ENCODE data around the gene RNF130.
"Not testable (repeated sequence)": the region's sequence is repeated elsewhere in the genome, so short reads cannot be mapped to it uniquely, and the experiment has no call there.

Gene RNF130

DNA sequence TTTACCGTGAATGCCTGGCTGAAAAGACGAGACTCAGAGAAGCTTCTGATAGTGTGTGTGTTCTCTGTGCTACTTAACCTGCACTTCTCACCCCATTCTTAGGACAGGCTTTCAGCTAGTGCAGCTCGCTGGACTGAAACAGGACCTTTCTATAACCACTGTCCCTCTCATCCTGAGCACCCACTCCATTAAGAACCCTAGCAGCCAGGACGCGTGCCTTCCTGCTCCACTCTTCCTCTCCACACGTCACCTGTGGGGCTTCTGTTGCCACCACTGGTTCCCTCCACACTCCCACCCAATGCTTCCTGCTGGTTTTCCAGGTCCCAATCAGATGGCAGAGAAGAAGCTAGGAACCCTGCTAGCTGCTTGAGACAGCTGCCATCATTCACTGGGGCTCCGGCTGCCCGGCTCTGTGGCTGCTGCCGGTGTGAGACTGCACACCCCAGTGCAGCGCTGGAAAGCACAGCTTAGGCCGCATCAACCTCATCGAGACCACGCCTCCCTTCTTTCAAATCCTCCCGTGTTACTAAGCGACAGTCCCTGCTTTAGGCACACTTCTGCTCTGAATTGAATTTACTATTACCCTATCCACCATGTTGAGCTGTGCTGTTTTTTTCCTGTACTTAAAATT, 44.0 kb downstream of the RNF130 start:
- DNase-seq (ENCODE audit: extremely low spot score, insufficient read length, low read depth) (no peak), FAIRE-seq (no peak)

DNA sequence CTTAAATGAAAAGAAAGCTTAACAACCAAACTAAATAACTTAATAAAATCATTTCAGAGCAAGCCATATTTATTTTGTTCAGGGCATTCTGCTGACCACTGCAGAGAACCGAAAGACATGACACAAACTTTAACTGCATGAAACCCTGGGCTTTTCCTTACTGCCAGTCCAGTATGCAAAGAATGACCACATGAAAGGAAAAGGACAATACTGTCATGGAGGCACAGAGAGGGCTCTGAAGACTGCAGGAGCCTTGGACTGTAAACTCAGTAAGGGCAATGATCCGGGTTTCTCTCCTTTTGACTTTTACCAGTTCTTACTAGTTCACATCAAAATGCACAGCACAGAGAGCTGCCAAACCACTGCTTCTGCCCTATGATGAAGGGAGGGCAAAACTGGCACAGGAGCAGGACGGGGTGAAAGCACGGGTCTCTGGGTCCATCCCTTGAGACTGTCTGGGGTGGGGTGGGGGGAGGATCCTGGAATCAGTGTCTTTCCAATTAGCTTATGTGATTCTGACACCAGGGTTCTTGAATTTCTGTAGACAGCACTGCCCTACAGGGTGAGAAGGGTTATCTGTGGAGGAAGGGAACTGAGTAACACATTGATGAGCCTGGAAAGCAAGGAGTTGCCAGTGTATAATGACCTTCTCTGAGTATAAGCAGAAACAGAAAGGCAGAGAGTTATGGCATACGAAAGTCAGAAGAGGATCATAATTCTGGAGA, 44.7 kb downstream of the RNF130 start:
- no peak for FAIRE-seq
- DNase-seq (ENCODE audit: extremely low spot score, insufficient read length, low read depth) = no peak

DNA sequence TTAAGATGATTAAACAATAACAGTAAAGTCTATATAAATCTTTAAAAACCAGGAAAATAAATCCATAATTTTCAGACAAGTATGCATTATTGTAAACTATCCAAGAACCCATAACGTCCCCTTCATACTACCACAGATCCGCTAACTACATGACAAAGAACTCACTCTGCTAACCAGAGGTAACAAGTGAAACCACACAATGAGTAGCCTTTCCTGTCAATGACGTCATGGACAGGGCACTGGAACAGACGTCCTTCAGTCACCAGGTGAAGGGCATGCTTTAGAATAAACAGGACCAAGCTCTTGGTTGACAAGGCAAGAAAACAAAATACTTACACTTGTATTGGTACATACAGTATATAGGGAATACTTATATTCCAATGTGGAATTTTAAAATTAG, 45.2 kb downstream of the RNF130 start:
- FAIRE-seq (no peak), DNase-seq (ENCODE audit: extremely low spot score, insufficient read length, low read depth) (no peak)

DNA sequence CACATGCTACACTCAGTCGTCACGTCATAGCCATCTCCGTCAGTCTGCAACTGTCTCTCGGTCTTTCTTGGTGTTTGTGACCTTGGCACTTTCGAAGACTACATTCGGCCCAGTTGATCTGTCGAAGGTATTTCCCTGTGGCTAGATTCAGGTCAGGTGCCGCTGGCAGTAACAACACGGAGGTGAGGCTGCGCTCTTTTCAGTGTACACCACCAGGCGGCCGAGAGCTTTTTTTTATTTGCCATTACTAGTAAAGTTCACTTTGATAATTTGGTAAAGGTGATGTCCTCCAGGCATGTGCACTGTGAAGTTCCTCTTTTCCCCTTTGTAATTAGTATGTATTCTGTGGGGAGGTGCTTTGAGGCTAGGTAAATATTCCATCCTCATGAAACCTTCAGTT, 49.7 kb downstream of the RNF130 start:
- FAIRE-seq (no peak), DNase-seq (ENCODE audit: extremely low spot score, insufficient read length, low read depth) (no peak)

DNA sequence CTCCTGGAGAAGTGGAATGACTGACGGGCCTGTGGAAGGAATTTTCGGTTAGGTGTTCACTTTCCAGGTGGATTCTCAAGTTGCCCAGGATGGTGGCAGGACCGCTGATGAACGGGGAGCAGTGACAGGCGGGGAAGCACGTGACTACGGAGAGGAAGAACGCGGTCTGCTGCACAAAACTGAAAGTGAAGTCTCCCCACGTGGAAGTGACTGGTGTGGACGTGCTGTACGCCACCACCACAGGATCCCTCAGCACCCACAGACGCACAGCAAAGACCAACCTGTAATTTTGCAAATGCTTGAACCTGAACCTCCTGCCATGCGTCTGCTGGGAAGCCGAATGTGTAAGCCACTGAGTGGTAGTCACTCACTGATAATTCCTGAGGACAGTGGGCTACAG, 51.4 kb downstream of the RNF130 start:
- DNase-seq (ENCODE audit: extremely low spot score, insufficient read length, low read depth) (no peak), FAIRE-seq (no peak)

DNA sequence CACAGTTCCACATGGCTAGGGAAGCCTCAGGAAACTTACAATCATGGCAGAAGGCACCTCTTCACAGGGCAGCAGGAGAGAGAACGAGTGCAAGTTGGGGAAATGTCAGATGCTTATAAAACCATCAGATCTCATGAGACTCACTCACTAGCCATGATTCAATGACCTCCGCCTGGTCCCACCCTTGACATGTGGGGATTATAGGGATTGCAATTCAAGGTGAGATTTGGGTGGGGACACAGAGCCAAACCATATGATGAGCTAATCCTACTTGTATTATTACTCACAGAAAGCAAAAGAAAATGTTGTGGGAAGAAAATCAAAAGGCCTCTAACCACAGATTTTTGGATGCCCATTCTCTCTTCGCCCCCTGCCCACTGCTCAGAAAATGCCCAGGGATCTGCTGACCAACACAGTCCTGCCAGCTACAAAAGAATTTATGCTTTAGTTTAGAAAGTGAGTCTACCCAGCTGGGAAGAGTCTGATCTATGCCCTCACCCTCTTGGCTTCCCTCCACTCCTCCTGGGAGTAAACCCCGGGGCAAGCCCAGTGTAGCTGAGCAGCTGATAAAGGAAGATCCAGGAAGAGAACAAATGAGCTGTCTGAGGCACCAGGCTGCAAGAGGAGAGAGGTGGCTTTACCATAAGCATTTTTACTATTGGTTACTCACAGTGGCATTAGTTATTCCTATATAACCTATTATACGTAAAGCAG, 53.1 kb downstream of the RNF130 start:
- no peak for DNase-seq (ENCODE audit: extremely low spot score, insufficient read length, low read depth)
- no peak for FAIRE-seq

DNA sequence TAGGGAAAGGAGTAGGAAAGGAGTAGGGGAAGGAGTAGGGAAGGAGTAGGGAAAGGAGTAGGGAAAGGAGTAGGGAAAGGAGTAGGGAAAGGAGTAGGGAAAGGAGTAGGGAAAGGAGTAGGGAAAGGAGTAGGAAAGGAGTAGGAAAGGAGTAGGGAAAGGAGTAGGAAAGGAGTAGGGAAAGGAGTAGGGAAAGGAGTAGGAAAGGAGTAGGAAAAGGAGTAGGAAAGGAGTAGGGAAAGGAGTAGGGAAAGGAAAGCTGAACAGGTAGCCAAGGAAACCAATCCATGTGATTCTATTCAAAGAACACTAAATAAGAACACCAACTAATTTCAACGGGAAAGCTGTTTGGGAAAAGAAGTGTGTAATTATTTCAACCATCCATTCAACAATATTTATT, 56.0 kb downstream of the RNF130 start:
- FAIRE-seq; DNase-seq (ENCODE audit: extremely low spot score, insufficient read length, low read depth): not testable (repeated sequence)

DNA sequence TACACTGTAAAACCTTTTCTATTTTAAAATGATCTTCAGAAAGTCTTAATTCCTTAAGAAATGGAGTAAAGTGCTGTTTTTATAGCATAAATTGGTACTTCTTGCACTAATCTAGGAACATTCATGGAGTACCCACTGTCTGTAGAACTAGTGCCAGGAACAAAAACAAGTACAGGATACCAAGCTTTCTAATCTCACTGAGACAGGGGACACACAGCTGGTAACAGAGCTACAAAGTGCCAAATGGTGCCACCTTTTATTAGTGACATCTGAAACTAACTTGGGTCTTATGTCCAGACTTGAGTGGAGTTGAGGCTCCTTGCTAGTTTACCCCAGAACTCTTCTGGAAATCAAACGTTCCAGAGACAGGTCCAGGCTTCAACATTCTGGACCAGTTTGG, 57.9 kb downstream of the RNF130 start:
- FAIRE-seq = no peak
- DNase-seq (ENCODE audit: extremely low spot score, insufficient read length, low read depth) = no peak

DNA sequence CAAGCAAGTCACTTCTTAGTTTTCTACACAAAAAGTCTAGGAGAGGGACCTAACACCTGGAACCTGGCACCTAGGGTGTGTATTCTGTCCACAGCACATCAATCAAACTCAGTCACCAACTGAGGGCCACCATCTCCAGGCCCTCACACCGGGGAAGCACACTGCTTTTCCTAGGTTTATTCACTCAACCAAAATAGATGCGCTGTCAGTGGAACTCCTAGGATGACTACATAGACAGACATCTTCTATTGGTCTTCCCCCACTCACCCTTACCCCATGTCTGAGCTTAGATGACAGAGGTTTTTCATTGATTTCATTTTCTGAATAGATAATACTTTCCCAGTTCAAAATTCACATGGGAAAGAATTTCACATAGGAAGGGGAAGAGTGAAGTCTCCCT, 59.2 kb downstream of the RNF130 start:
- no peak for FAIRE-seq
- DNase-seq (ENCODE audit: extremely low spot score, insufficient read length, low read depth) = no peak

DNA sequence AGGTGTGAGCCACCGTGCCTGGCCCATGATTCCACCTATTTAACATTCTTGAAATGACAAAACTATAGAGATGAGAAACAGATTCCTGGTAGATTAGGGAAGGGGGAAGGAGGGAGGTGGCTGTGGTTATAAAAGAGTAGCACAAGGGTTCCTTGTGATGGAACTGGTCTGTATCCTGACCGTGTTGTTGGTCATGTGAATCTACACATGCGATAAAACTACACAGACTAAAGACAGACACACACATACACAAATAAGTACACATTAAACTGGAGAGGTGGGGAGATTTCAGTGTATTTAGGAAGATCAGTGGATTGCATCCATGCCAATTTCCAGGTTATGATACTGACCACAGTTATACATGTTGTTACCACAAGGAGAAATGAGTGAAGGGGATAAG, 60.9 kb downstream of the RNF130 start:
- no peak for FAIRE-seq
- no peak for DNase-seq (ENCODE audit: extremely low spot score, insufficient read length, low read depth)

DNA sequence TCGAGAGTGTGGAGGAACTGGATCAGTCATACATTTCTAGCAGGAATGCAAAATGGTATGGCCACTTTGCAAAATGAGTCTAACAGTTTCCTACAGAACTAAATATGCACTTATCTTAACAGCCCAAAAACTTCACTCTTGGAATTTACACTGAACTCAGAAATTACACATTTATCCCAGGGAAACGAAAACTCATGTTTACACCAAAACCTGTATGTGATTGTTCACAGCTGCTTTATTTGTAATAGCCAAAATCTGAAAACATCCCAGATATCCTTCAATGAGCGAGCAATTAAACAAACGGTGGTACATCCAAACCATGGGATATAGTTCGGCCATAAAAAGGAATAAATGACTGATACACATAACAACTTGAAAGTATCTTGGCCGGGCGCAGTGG, 62.0 kb downstream of the RNF130 start:
- no peak for FAIRE-seq
- no peak for DNase-seq (ENCODE audit: extremely low spot score, insufficient read length, low read depth)

DNA sequence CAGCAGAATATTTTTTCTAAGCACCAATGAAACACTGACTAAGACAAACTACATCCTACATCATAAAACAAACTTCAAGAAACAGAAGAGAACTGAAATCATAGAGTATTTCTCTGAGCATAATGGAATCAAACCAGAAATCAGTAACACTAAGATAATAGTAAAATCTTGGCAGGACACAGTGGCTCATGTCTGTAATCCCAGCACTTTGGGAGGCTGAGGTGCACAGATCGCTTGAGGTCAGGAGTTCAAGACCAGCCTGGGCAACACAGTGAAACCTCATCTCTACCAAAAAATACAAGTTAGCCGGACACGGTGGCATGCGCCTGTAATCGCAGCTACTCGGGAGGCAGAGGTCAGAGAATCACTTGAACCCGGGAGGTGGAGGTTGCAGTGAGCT, 63.1 kb downstream of the RNF130 start:
- no peak for DNase-seq (ENCODE audit: extremely low spot score, insufficient read length, low read depth)
- FAIRE-seq = no peak

DNA sequence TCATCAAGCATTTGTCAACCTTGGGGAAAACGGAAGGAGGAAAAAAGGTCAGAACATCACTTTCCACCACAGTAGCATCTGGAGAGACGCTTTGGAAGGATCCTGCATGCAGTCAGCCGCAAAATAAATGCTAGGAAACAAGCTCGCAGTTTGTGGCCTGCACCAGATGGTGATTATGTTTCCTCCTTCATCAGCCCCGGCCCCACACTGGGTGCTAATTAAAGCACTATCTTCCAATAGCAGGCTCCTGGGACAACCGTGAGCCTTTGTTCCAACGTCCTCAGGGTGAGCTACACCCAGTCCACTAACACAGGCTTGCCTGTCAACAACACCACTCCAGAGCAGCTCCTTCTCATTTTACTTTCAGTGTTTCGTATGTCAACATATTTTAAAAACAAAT, 64.0 kb downstream of the RNF130 start:
- FAIRE-seq = no peak
- DNase-seq (ENCODE audit: extremely low spot score, insufficient read length, low read depth) = no peak

DNA sequence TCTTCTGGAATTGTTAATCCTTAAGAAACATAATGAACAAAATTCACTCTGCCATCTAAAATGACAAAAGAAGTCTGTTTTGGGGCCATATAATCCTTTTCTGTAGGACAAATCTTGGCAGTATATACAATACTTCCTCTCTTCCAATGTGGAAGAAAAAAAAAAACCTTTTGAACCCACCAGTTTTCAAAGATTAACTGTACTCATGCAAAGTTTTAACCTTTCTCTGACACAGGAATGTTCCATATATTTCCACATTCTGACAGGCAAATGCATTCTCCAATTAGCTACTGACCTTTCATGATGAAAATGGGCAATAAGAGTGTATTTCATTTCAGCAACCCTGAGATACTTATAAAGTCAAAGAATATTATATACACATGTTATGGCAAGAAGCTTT, 65.4 kb downstream of the RNF130 start:
- FAIRE-seq (no peak), DNase-seq (ENCODE audit: extremely low spot score, insufficient read length, low read depth) (no peak)

DNA sequence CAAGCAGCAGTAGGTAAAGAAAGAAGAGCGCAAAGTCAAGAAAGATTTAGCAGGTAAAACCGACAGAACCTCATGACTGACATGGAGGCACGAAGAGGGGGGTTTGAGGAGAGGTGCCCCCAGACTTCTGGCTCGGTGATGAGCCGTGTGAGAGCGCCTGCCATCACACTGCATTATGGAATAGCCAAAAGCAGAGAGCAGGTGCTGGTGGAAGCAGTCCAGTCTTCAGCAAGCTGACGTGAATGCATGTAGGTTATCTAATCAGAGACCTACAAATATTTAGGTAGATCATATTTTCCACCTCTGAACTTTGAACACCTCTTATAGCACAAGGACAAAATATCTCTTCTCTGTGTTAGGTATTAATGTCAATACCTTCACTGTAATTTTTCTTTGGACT, 68.4 kb downstream of the RNF130 start:
- DNase-seq (ENCODE audit: extremely low spot score, insufficient read length, low read depth) (no peak), FAIRE-seq (no peak)

DNA sequence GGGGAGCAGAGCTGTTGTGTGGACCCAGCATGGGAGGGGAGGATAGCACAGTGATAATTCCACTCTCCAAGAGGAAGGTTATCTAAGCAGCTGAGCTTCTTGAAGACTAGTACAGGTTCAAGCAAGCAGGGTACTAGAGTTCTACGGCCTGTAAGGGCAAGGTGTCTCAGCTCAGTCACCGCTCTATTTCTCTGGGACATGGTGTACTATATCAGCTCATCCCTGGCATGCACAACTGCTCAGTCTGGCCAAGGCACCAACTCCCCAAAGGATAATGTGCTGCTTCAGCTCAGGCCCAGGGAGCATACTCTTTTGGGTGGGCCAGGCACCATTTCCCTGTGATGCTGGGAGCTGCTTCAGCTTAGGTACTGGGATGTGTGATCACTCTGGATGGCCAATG, 69.8 kb downstream of the RNF130 start:
- DNase-seq (ENCODE audit: extremely low spot score, insufficient read length, low read depth) (no peak), FAIRE-seq (no peak)

DNA sequence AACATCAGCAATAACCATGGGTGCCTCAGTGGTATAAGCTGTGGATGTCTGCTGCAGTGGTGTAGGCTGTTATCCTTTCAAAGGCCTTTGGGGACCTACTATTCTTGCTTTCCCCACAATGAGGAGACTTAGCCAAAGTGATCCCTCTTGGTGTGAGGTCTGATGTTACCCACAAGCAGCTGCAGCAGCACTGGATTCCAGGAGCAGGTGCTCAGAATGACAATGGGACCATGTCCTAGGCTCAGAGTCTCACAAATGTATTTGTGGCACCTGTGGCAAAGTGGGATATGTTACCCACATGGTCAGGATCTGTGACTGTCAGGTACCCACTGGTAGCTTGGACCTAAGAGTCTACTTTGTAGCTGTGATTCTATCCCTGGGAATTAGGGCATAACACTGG, 70.4 kb downstream of the RNF130 start:
- DNase-seq (ENCODE audit: extremely low spot score, insufficient read length, low read depth) (no peak), FAIRE-seq (no peak)

DNA sequence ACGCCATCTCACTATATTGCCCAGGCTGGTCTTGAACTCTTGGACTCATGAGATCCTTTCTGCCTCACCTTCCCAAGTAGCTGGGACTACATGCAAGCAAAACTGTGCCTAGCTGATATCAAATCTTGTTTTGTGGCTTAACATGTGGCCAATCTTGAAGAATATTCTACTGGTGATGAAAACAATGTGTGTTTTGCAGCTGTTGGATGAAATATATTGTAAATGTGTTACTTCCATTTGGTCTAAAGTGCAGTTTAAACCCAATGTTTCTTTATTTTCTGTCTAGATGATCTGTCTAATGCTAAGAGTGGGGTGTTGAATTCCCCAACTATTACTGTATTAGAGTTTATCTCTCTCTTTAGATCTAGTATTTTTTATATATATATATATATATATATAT, 73.1 kb downstream of the RNF130 start:
- DNase-seq (ENCODE audit: extremely low spot score, insufficient read length, low read depth) (no peak), FAIRE-seq (no peak)

DNA sequence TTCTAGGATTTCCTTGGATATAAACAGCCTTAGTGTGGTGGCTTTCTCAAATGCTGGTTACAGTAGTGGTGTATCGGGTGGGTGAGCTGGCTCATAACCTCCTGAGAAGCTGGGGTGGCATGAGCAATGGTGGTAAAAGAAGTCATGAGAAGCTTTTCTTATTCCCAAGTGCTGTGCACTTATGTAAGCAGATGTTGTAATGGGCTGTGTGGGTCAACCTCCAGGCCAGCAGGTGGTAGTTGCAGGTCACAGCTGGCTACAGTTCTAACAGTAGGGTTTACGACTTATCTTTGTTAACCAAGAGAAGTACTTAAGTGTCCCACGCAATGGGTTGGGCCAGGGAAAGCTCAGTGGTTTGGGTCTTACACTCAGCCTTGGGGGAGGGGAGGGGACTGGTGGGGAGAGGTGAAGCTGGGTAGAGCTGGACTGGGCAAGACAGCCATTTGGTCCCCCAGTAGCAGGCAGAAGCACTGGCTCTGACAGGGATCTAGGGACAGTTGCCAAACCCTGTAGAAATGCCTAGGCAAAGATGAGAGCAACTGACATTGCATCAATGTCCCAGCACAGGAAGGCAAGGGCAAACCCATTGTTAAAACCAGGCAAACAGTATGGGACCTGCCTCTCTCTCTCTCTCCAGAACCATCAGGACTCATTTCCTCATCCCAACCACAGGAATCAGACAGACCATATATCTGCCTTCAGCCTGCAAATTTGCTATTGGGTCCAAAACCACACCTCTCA, 76.8 kb downstream of the RNF130 start:
- DNase-seq (ENCODE audit: extremely low spot score, insufficient read length, low read depth) = no peak
- no peak for FAIRE-seq

DNA sequence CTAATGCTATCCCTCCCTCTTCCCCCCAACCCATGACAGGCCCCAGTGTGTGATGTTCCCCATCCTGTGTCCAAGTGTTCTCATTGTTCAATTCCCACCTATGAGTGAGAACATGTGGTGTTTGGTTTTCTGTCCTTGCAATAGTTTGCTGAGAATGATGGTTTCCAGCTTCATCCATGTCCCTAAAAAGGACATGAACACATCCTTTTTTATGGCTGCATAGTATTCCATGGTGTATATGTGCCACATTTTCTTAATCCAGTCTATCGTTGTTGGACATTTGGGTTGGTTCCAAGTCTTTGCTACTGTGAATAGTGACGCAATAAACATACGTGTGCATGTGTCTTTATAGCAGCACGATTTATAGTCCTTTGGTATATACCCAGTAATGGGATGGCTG, 78.7 kb downstream of the RNF130 start:
- not testable (repeated sequence) for DNase-seq (ENCODE audit: extremely low spot score, insufficient read length, low read depth); FAIRE-seq

DNA sequence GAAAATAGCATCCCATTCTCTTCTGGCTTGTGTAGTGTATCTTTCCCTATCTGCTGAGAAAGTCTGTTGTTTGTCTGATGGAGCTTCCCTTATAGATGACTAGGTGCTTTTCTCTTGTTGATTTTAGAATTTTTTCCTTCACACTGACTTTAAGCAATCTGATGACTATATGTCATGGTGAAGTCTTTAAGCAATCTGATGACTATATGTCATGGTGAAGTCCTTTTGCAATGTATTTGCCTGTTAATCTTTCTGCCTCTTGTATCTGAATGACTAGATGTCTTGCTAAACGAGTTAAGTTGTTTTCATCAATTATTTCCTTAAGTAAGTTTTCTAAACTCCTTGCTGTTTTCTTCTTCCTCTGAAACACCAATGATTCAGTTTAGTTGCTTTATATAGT, 80.5 kb downstream of the RNF130 start:
- FAIRE-seq = no peak
- no peak for DNase-seq (ENCODE audit: extremely low spot score, insufficient read length, low read depth)

Data from GM18507 (cell line).